ENCODE data around the gene AQP12B.
"Not testable (repeated sequence)": the region's sequence is repeated elsewhere in the genome, so short reads cannot be mapped to it uniquely, and the experiment has no call there.

The AQP12B gene

GRCh38 chr2:240701736-240702639 lies 19.3 kb upstream of the AQP12B start:
- FAIRE-seq (no peak), DNase-seq (ENCODE audit: insufficient read length, low spot score) (no peak)

GRCh38 chr2:240701091-240701735 lies 18.5 kb upstream of the AQP12B start:
- DNase-seq (ENCODE audit: insufficient read length, low spot score) (no peak), FAIRE-seq (no peak)

DNA sequence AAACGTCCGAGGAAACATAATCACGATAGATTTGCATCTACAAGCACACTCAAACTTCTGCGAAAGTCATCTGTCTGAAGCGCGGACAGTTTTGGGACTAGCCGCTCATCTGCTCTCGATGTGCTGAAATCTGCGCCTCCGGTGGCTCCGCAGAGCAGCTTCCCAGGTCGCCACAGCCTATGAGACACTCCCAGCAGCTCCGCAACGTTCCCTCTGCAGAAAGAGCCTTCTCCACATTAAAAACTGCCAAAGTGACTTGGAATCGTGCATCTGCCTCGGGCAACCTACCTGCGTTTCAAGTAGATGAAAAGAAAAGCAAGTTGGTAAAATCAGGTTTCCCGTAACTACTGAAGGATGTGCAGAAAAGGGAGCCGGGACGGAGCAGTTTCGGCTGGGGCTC lies 17.9 kb upstream of the AQP12B start:
- not testable (repeated sequence) for FAIRE-seq

GRCh38 chr2:240699835-240700234 lies 17.1 kb upstream of the AQP12B start:
- FAIRE-seq; DNase-seq (ENCODE audit: insufficient read length, low spot score): not testable (repeated sequence)

More for the DNA sequence above, 17.9 kb upstream of the AQP12B start:
- DNase-seq (ENCODE audit: insufficient read length, low spot score) = not testable (repeated sequence)

DNA sequence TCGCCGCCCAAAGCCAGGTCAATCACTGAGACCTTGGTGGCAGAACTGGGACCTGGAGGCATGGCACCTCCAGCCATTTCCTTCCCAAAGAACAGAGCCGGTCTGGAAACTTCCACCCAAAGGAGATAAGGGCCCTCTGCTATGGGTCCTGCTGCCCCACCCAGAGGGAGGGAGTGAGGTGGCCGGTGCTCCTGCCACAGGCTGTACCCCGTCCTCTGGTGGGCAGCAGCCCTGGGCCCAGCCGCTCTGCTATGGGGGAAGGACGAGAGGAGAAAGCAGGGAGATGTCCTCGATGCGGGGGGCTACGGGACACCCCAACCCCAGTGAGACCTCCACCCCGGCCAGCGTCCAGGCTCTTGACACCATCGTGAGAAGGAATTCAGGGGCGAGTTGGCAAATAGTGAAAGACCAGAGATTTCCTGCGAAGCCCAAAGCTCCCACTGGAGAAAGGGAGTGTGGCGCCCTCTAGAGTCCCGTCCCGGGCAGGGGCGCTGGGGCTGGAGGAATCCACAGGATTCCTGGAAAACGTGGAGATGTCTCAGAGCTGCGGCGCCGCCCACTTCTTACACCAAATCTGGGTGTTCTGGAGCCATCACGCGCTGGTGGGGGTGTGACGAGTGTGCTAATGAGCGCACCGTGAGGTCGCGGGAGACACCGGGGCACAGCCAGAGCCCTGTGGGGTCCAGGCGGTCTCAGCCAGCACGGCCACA lies 16.3 kb upstream of the AQP12B start:
- not testable (repeated sequence) for DNase-seq (ENCODE audit: insufficient read length, low spot score); FAIRE-seq

GRCh38 chr2:240696469-240696868 lies 13.8 kb upstream of the AQP12B start:
- not testable (repeated sequence) for DNase-seq (ENCODE audit: insufficient read length, low spot score); FAIRE-seq

GRCh38 chr2:240695593-240695992 lies 12.9 kb upstream of the AQP12B start:
- FAIRE-seq; DNase-seq (ENCODE audit: insufficient read length, low spot score): not testable (repeated sequence)

- DNase-seq (ENCODE audit: insufficient read length, low spot score); FAIRE-seq: not testable (repeated sequence)
Observed at GRCh38 chr2:240694304-240694703, 11.6 kb upstream of the AQP12B start.

GRCh38 chr2:240692583-240693561 lies 10.2 kb upstream of the AQP12B start:
- FAIRE-seq; DNase-seq (ENCODE audit: insufficient read length, low spot score): not testable (repeated sequence)

GRCh38 chr2:240691631-240692420 lies 9.1 kb upstream of the AQP12B start, which contains the start of gene AQP12A:
Gene AQP12A, plus strand, starts transcription at chr2:240691866. Its CDS starts 48 bp downstream, at chr2:240691914.
- FAIRE-seq = not testable (repeated sequence)

DNA sequence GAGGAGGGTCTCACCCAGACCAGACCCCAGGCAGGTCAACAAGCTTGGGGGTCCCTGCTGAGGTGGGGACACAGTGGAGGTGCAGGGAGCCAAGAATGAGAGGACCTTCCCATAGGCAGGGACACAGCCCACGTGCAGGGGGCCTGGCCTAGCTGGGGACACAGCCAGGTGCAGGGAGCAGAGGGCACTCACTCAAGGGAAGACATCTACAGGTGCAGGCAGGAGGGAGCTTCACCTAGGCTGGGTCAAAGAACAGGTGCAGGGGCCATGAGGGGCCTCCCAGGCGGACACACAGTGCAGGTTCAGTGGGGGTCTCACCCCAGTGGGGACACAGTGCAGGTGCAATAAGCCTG lies 8.4 kb upstream of the AQP12B start:
- not testable (repeated sequence) for FAIRE-seq; DNase-seq (ENCODE audit: insufficient read length, low spot score)

More at GRCh38 chr2:240691631-240692420, 9.1 kb upstream of the AQP12B start, which contains the start of gene AQP12A:
- DNase-seq (ENCODE audit: insufficient read length, low spot score) = not testable (repeated sequence)

DNA sequence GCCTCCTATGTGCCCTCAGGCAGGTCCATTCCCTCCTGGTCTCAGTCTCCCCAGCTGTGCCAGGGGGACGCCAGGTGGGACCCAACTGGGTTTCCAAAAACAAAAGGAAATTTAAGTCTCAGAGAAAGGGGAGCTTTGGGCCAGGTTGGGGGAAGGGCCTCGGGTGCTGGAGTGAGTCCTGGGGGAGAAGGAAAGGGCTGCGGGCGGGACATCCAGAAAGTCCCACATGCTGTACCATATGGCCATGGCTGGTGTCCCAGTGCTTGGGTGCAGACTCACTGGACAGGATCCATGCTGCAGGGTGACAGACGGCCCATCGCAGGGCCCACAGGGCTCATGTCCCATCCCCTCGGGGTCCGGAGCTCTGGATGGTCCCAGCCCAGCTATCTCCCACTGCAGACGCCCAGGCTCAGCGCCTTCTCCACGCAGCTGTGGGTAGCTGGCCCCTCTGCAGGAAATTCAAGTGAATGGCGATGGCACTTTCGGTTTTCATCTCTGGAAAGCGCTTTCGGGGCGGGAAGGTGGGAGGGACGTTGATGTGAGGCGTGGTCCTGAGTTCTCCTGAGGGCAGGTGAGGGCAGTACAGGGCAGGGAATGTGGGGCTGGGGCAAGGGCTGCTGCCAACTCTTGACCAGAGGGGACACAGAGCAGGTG lies 7.9 kb upstream of the AQP12B start:
- DNase-seq (ENCODE audit: insufficient read length, low spot score); FAIRE-seq: not testable (repeated sequence)

DNA sequence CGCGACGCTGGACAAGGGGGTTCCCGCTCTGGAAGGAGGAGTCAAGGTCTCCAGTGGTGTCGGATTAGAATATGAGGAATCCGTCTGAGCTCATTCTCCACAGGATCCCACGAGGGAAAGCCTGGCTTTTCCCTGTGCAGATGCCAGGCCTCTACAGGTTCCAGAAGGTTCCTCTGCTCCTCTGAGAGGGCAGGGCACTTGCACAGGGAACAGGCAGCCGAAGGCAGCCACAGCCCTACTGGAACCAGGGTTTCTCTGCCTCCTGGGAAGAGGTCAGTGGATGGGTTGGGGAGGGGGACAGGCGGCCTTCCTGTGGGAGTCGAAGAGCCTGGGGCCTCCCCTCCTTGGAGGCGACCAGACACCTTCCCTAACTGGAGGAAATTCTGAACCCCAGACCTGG lies 7.3 kb upstream of the AQP12B start:
- DNase-seq (ENCODE audit: insufficient read length, low spot score) = no peak
- no peak for FAIRE-seq

DNA sequence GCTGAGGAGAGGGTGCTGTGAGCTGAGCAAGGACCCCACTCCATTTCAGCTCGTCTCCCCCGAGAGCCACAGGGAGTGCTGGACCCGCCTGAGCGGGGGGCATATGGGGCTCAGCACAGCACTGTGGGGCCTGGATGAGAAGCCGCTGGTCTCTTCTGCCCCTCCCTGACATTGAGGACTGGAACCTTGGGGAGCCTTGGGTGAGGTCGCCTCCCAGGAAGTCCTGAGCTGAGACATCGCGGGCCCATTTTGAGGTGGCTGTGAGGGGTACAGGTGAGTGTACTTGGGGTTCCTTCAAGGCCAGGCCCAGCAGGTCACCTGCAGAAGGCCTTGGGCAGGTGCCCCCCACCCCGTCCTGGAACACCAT lies 5.9 kb upstream of the AQP12B start:
- no peak for DNase-seq (ENCODE audit: insufficient read length, low spot score)
- no peak for FAIRE-seq

- DNase-seq (ENCODE audit: insufficient read length, low spot score) = no peak
- no peak for FAIRE-seq
Observed at GRCh38 chr2:240687741-240688552, 5.3 kb upstream of the AQP12B start.

- DNase-seq (ENCODE audit: insufficient read length, low spot score) (no peak), FAIRE-seq (no peak)
Observed at GRCh38 chr2:240687045-240687740, 4.5 kb upstream of the AQP12B start.

DNA sequence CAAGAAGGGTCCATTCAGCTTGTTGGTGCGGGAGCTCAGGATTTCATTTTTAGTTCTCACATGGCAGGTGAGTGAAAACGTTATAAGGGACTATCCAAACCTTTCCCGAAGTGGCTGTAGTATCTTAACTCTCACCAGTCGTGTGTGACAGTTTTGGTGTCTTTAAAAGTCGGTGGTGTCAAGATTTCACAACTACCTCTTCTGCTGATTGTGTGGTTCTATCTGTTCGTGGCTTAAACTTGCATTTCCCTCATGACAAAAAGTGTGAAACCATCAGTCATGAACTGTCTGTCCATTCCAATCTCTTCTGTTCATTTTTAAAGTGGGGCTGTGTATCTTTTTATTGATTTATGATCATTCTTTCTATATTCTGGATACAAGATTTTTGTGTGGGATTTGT lies 3.8 kb upstream of the AQP12B start:
- DNase-seq (ENCODE audit: insufficient read length, low spot score) = no peak

More for the DNA sequence above, 3.8 kb upstream of the AQP12B start:
- no peak for FAIRE-seq

Data from GM19239 (cell line).